Left colon (tissue), 2 donors: Measurements from ENCODE around the gene KCNQ5. TPM values are rescaled to one million over a fixed set of nuclear protein-coding genes. Genes with fewer than 3 reads are reported as not detected.

ENCODE experiments used
- ATAC-seq: fragments of 200-7000 bp; cut with Tn5 transposase; one replicate; pipeline ENCODE4 v1.9.1; 2020; ENCODE audit warnings: mild to moderate bottlenecking, moderate library complexity
- DNase-seq, 2 donors: peaks; one replicate each; pipeline ENCODE4 v3.0.0-alpha.2; 2020
- intact Hi-C, 2 donors: fragments of 100-400 bp; cut with DNase I in 1 of 2; cut with micrococcal nuclease in 1 of 2; formaldehyde crosslinking; loops; one replicate each; pipeline versions ENCODE4 v1.11.2 to v1.14.0; 2022; cut with DNase I, micrococcal nuclease
- total RNA-seq, 2 donors: library from RNA; stranded (reverse); fragmentation: NEBNext Ultra II Directional; extraction: Animal tissue kit (Norgen Biotek cat#: 25700); gene quantifications; one replicate each; pipeline ENCODE4 v1.2.1, GENCODE V29; 2021
- donor health status: DM: no; HTN: no; CAD: no.
- donor health status: DM: yes; HTN: yes; CAD: no.

KCNQ5 gene
- total RNA-seq, 2 donors from 2014 or later, result 0.47 TPM; not detected in 1

DNA sequence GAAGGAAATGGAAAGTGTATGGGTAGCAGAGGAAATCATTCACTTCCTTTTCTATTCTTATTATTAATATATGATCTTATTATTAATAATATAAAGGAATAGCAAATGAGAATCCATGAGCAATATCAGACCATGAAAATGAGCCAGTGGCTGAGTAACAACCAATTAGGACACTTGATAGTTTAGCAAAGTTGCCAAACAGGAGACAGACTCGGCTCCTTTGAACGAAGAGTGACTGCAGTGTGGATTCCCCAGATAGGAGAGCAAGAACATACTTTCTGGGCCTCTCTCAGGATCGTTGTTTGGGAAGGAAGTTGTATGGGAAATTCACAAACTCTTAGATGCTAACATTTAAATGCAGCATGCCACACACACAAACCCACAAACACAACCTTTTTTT, 381.4 kb downstream of the KCNQ5 start:
- no peak for DNase-seq
- ATAC-seq, result no peak
- intact Hi-C loops, result no loop called here

DNA sequence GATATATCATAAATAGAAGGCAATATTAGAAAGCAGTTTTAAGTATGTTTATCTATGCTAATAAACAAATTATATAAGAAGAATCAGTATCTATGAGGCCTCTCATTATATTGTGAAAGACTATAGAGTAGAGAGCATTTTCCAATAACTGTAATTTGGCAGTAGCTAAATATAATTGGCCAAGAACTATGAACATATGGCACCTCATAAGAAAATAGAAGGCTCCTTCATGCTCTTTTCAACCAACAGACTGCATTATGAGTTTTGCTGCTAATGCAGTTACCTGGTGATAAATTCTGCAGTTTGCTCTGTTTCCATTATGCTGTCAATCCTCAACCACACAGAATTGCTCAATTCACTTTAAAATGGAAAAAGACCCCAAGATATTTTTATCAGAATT, 382.4 kb downstream of the KCNQ5 start:
- DNase-seq (no peak), ATAC-seq (no peak)
- intact Hi-C loops, result no loop called here

DNA sequence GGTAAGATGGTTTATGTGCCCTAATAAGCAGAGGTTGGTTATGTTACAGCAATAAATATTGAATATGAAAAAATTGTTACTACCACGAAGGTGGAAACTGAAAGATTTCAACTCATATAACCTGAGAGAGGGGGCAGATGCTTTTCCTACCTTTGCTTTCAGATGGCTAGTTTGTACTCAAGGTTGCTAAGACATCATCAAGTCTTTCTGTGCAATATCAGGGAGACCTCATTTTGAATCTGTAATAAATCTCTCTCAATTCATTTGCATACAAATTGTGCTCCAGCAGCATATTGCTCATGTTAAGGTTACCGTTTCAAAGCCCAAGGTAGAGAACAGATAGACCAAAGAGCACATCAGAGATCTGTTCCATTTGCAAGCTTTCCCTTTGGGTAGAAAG, 383.0 kb downstream of the KCNQ5 start:
- intact Hi-C loops, result no loop called here
- DNase-seq, result no peak
- ATAC-seq, result no peak

DNA sequence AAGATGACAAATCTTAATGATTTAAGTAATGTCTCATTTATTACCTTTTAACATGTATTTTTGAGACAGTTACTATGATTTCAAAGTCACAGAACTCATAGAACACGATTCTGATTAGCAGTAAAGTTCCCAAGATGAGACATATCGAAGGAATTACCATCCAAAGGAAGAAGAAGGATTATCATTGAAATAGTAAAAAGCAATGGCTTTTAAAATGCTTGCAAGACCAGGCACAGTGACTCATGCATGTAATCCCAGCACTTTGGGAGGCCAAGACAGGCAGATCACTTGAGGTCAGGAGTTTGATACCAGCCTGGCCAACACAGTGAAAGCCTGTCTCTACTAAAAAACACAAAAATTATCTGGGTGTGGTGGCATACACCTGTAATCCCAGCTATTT, 384.3 kb downstream of the KCNQ5 start:
- ATAC-seq (no peak), DNase-seq (no peak)
- intact Hi-C loops, result no loop called here

DNA sequence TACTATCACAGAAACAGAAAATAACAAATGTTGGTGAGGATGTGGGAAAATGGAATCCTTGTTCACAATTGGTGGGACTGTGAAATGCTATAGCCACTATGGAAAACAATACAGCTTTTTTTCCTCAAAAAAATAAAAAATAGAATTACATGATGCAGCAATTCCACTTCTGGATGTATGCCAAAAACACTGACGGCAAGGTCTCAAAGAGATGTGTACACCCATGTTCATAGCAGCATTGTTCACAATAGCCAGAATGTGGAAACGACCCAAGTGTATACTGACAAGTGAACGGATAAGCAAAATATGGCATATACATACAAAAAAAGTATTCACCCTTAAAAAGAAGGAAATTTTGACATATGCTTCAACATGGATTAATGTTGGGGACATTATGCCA, 390.1 kb downstream of the KCNQ5 start:
- DNase-seq (no peak), ATAC-seq (no peak)
- intact Hi-C loops, result no loop called here

DNA sequence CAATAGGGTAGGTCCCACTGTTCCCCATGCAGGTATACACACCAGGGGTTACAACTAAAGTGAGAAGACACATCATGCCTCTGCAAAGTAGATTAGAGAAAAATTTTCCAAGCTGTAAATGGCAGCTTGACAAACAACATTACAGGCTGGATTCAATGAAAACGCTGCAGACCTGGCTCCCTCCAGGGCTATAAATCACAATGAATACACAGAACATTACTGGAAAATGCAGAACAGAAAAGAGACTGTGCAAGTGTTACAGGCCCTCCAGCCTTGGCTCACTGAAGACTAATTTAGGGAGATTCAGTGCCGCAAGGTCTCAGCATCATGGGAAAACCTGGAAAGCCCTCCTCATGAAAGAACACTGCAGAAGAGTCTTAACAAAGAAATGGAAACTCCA, 395.6 kb downstream of the KCNQ5 start:
- ATAC-seq (no peak), DNase-seq (no peak)
- intact Hi-C loops, result no loop called here

DNA sequence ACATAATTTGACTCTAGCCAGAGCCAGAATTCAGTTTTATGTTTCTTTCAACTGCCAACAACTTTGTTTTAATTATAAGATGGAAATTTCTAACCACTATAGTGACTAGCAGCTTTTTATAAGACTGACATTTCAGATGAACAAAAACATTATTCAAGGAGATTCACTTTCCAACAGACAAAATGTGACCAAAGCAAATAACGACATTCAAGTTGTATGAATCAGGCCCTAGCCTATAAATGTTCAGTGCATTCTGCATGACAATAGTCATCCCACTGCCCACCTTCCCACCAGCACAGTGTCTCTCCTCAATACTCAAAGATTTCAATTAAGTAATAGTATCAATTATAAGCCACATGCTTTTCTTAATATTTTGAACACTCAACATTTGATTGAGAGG, 402.7 kb downstream of the KCNQ5 start:
- intact Hi-C loops, result no loop called here
- no peak for DNase-seq
- no peak for ATAC-seq

DNA sequence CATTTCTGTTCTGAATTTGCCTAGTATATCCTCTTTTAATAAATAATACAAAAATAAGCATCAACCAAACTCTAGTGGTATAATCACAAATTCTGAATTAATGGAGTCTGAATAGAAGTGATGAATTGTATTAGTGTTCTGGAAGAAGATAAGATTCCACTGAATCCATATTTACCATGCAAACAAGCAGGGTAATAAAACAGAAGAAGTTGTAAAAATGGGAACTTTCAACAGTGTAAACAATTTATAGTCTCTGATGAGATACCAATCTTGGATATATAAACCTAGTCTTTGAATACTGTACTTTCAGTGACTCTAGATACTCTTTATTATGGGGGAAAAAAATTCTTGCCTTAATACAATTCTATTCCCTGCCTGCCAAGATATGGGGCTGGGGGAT, 405.8 kb downstream of the KCNQ5 start:
- DNase-seq (no peak), ATAC-seq (no peak)
- intact Hi-C loops, result no loop called here

DNA sequence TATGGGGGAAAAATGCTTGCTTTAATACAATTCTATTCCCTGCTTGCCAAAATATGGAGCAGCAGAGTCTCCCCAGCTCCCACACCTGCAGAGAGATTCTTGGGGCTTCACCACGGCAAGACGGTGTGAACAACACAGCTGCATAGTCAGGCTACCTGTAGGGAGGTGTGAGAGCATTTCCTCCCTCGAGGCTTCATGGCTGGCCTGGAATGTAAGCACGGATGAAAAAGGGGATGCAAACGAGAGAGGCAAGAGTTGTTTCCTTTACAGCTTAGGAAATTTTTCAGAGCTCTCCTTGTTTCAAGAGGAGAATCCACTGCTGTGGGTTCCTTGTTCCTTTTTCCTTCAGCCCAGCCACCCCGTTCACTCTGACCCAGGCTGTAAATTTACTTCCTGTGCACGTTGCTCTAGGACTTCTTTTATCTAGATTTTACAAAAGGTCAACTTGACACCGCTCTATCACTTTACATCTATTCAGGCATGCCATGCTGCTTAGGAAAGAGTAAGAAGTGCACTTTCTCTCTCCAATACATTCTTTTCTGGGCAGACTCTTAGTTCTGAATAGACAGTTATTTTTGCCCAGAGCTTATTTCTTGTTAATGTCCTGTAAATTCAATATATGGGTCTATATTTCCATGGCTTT, 406.4 kb downstream of the KCNQ5 start:
- no peak for DNase-seq
- no peak for ATAC-seq
- intact Hi-C loops, result no loop called here

DNA sequence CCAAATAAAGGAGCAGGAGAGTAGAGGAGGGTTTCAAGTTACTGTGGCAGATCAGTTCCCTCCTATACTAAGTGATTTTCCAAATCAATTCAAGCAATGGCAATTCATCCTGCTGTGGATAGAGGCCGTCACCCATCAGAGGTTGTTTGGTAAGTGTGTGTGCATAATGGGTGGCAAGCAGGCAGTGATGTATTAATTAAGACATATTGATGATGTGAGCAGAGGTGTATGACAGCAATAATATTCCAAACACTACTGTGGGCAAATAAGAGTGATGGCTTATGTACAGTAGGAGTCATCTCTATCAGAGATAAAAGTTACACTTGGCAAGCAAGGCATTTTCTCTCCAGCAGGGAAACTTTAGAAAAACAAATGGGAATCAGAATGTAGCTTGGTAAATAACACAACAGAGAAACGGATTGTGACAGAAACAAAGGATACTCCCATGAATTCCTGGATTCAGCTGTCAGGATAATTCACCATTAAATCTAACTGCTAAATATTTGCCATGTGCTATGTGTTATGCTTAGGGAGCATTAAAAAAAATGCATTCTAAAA, 407.1 kb downstream of the KCNQ5 start:
- ATAC-seq (no peak), DNase-seq (no peak)
- intact Hi-C loops, result no loop called here

DNA sequence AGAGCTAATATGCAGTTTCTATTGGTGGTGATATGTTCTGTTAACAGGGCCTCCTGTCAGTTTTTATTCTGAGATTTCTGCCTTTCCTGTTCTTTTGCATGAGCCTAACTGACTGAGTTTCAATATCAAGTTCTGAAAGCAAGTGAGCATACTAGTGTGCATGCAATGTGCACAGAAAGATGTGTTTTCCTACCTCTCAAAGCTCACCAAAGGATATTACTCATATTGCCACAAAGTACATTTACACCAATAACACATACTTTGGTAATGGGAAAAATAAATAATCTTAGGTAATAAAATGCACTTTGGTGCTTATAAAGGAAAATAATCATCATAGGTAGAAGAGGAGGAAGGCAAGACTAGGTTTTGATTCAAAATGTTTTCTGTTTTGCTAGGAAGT, 408.4 kb downstream of the KCNQ5 start:
- intact Hi-C loops, result no loop called here

DNA sequence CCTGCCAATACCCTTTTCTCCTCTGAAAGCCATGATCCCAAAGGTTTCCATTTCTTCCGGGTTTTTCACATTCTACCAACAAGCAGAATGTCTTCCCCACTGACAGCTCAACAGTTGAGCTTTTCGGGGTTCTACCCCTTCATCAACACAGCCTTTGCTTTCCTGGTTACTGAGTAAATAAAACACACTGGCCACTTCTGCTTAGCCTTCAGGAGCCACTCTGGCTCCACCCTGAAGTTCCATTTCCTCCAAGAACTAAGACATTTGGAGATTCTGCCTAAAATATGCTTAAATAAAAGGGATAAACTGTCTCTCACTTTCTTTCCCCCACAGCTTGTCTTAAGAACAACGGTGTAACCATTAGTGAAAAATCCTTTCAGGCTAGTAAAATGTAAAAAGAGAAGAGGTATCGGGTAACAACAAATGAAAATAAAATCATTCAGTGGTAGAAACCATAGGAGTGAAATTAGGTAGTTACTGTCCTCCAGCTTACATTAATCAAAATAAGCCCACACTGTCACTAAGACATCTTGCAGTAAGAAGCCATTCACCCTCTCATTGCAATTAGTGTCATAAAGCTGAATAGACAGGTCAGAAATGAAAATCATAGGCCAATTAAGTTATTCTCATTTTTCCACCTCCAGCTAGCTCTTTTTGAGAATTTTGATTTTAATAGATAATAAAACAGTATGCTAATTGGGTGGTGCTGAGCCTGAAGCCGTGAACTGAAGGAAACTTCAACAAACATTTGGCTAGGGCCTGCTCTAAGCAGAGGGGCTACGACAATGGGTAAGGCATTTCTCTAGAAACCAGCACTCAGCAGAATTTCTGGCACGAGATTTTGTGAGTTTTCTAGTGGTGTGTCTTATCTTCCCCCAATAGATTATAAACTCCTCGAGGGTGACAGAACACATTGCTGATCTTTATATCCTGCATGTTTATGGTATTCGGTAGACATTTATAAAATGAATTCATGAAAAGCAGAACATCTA, 409.2 kb downstream of the KCNQ5 start:
- ATAC-seq, result no peak
- intact Hi-C loops, result no loop called here

More for the DNA sequence above, 408.4 kb downstream of the KCNQ5 start:
- ATAC-seq (no peak), DNase-seq (no peak)

DNA sequence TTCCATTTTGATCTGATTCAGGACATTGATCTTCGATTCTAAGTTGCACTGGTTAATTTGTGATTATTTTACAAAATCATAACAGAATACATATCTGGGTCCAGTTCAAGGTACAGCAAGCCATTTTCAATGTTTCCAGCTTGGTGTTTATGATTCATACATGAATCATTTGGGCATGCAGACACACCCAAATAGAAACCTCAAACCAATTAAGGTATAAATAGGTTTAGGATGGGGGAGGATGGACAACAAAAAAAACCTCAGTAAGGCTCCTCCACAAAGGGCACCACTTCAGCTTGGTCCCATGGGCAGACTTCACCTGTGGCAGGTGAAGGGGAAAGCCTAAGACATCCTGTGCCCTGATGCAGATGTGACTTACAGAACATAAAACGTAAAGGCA, 410.7 kb downstream of the KCNQ5 start:
- intact Hi-C loops, result no loop called here
- DNase-seq (no peak), ATAC-seq (no peak)

More for the DNA sequence above, 409.2 kb downstream of the KCNQ5 start:
- no peak for DNase-seq

DNA sequence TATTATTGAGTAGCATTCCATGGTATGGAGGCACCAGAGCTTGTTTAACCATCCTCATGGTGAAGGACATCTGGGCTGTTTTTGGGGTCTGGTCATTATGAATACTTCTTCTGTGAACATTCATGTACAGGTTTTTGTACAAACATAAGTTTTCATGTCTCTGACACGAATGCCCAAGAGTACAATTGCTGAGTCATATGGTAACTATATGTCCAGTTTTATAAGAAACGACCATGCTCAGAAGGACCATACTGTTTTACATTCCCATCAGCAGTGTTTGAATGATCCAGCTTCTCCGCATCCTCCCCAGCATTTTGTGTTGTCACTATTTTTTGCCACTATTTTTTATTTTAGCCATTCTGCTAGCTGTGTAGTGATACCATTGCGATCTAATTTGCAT, 414.8 kb downstream of the KCNQ5 start:
- DNase-seq (no peak), ATAC-seq (no peak)
- intact Hi-C loops, result no loop called here

DNA sequence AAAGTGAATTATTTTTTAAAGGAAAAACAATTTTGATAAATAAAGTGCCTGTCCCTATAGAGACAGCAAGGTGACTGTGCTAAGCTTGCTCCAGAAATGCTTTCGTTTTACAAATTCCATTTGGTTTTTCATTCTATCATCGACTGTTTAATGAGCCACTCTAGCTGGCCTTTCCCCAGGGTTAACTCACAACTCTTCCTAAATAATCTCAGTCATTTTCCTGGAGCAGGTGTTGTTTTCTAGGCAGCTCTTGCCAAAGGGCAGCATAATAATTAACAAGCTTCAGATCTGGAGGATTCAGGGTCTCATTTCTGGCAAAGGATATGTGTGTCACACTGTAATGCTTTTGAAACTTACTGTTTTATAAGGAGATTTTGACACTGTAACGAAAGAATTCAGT, 419.2 kb downstream of the KCNQ5 start:
- intact Hi-C loops, result no loop called here
- ATAC-seq, result no peak
- no peak for DNase-seq

DNA sequence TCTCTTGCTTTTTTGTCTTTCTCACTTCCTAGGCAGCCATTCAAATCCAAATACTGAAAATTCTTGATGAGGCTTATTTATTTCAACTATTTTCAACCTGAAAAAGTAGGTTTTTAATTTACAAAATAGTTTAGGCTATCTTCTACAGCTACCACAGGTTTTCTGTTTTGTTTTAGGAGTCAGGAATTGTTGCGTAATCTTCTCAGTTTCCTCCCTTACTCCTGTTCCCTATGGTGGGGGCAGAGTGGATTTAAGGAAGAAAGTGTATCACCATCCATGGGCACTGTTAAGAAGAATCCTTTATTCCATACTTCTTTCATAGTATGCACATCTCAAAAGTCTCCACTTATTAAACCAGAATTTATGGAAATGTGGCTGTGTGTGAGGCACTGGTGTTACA, 421.0 kb downstream of the KCNQ5 start:
- intact Hi-C loops, result no loop called here
- no peak for DNase-seq
- ATAC-seq, result no peak

DNA sequence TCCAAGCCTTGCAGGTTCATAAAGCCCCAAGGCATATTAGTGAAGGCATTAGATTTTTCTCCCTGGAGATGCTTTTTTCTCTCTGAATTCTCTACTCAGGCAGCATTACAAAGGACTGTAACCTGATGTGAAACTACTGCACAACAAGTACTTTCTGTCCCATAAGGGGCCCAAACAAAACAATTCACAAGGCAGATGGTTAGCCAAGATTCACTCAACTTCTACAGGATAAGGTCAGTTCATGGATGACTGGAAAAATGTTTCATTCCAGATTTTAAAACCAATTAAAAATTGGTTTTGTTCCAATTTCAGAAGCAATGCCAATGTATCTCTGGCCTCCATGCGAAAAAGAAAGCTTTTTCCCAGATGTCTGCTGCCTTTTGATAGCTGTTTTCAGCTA, 421.6 kb downstream of the KCNQ5 start:
- intact Hi-C loops, result no loop called here
- no peak for ATAC-seq
- DNase-seq, result no peak

DNA sequence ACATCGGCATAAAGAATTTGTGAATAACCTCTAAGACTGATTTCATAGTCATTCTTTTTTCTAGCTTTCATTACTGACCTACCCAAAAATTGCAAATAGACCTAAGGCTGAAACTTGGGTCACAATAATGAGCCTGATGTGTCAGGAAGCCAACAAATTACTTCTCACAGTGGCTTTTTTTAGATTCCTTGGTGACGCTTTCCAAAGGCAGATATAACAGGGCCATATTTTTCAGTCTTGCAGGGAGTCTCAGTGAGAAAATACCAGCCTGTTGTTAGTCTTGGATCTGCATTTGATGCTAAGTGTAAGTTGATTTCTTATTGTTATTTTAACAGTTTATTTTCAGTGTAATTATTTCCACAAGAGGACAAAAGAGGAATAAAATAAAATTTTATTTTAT, 423.7 kb downstream of the KCNQ5 start:
- ATAC-seq, result no peak
- intact Hi-C loops, result no loop called here

DNA sequence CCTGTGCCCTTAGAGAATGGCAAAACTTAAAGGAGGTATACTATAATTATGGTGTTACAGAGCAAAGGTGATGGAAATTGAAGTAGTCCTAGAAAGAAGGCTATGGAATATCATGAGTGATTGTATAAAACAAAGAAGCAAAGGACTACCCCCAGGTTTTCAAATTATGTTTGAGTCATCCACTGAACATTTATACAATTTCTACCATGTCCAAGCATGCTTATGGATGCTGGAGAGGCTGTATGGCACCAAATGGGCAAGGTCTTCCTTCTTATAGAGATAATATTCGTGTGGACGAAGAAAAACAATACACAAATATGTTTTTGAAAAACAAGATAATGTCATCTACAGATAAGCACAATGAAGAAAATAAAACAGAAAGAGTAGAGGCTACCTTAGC, 425.9 kb downstream of the KCNQ5 start:
- ATAC-seq, result no peak
- intact Hi-C loops, result no loop called here
- DNase-seq, result no peak

More for the DNA sequence above, 423.7 kb downstream of the KCNQ5 start:
- DNase-seq, result no peak

DNA sequence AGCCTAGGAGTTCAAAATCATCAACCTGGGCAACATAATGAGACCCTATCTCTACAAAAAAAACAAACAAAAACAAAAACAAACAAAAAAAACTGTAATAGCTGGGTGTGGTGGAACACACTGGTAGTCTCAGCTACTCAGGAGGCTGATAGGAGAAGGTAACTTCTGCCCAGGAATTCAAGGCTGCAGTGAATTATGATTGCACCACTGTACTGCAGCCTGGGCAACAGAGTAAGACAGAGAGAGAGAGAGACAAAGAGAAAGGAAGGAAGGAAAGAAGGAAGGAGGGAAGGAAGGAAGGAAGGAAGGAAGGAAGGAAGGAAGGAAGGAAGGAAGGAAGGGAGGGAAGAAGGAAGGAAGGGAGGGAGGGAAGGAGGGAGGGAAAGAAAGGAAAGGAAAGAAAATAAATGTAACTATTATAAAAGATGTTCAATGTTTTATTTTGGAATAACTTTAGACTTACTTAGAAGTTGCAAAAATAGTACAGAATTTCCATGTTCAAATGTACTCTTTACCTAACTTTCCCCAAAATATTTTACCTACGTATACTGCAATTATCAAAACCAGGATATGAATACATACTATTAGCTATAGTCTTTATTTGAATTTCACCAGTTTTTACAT, 428.2 kb downstream of the KCNQ5 start:
- ATAC-seq, result no peak
- intact Hi-C loops, result no loop called here
- no peak for DNase-seq
